Lower leg skin (tissue), 3 donors: Measurements from ENCODE around the gene CRELD1.

Experiments used
- POLR2A ChIP-seq, 2 donors: fragments of 450-650 bp; IDR thresholded peaks; one replicate each; pipeline ENCODE4 v1.6.1; 2016 to 2017; ENCODE audit warnings: antibody characterized with exemption in 2 of 2, mild to moderate bottlenecking in 1 of 2, moderate library complexity in 1 of 2
- TF ChIP-seq, protein P1 (sequence below), 3 donors: fragments of 450-650 bp; IDR thresholded peaks; one replicate each; pipeline ENCODE4 v1.5.1; 2016; ENCODE audit warnings: antibody characterized with exemption in 3 of 3, mild to moderate bottlenecking in 3 of 3, moderate library complexity in 2 of 3

- TF ChIP-seq, protein P1, sequence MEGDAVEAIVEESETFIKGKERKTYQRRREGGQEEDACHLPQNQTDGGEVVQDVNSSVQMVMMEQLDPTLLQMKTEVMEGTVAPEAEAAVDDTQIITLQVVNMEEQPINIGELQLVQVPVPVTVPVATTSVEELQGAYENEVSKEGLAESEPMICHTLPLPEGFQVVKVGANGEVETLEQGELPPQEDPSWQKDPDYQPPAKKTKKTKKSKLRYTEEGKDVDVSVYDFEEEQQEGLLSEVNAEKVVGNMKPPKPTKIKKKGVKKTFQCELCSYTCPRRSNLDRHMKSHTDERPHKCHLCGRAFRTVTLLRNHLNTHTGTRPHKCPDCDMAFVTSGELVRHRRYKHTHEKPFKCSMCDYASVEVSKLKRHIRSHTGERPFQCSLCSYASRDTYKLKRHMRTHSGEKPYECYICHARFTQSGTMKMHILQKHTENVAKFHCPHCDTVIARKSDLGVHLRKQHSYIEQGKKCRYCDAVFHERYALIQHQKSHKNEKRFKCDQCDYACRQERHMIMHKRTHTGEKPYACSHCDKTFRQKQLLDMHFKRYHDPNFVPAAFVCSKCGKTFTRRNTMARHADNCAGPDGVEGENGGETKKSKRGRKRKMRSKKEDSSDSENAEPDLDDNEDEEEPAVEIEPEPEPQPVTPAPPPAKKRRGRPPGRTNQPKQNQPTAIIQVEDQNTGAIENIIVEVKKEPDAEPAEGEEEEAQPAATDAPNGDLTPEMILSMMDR (IDR thresholded peaks at IDR 0.05): no peak
- TF ChIP-seq POLR2A (IDR thresholded peaks at IDR 0.05): no peak
These were observed 9.5 kb downstream of the CRELD1 start for GRCh38 chr3:9942934-9943690.
